Measurements from ENCODE around the gene CTNNA3.

DNA sequence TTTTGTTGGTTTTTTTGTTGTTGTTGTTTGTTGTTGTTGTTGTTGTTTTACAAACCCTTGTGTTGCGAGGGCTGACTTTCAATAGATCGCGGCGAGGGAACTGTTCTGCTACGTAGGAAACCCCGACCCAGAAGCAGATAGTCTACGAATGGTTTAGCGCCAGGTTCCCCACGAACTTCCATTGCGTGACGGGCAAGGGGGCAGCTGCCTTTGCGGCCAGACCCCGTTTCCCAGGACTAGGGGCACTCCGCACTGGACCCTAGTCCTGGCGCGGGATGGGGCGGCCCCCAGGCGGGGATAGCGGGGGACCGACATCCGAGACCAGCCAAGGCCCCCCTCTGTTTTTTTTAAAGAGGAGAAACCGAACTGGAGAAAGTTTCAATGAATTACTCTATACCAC, 650.6 kb downstream of the CTNNA3 start:
- TF ChIP-seq, protein P1, sequence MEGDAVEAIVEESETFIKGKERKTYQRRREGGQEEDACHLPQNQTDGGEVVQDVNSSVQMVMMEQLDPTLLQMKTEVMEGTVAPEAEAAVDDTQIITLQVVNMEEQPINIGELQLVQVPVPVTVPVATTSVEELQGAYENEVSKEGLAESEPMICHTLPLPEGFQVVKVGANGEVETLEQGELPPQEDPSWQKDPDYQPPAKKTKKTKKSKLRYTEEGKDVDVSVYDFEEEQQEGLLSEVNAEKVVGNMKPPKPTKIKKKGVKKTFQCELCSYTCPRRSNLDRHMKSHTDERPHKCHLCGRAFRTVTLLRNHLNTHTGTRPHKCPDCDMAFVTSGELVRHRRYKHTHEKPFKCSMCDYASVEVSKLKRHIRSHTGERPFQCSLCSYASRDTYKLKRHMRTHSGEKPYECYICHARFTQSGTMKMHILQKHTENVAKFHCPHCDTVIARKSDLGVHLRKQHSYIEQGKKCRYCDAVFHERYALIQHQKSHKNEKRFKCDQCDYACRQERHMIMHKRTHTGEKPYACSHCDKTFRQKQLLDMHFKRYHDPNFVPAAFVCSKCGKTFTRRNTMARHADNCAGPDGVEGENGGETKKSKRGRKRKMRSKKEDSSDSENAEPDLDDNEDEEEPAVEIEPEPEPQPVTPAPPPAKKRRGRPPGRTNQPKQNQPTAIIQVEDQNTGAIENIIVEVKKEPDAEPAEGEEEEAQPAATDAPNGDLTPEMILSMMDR (conservative IDR thresholded peaks at IDR 0.05 in 1 of 2, IDR thresholded peaks at IDR 0.05 in 1 of 2; ENCODE audit: low read depth in 1 of 2, low read length in 2 of 2): no peak
- TF ChIP-seq EZH2 (IDR thresholded peaks at IDR 0.05; ENCODE audit: low read length, missing control alignments): no peak
